GM23338 (cell line): ENCODE results near the gene SLC25A44.
A peak's percentile ranks its signal among the peaks of the same experiment; 100 is the strongest.

Experiments
- CREB1 ChIP-seq: fragments of 250-450 bp; sonication (Bioruptor Pico); IDR thresholded peaks from 2 replicates; pipeline ENCODE4 v1.5.0; 2020; ENCODE audit warnings: low read depth, mild to moderate bottlenecking, moderate library complexity
- CTCF ChIP-seq, 2 experiments: fragments of 200-600 bp in 1 of 2; sonication (generic) in 1 of 2; conservative IDR thresholded peaks; 2 replicates each; pipeline versions ENCODE4 v1.5.1 to v1.6.1; 2016 to 2017; ENCODE audit warnings: antibody characterized with exemption in 2 of 2, low read depth in 2 of 2, mild to moderate bottlenecking in 2 of 2, moderate library complexity in 1 of 2
- ETS1 ChIP-seq: IDR thresholded peaks from 2 replicates; pipeline ENCODE4 v1.6.1; 2016; ENCODE audit warnings: antibody characterized with exemption
- EZH2 ChIP-seq: fragments of 200-600 bp; sonication (generic); IDR thresholded peaks from one replicate; pipeline ENCODE4 v1.8.0; 2017; ENCODE audit warnings: antibody characterized with exemption, mild to moderate bottlenecking, low read depth; ENCODE audit not compliant: unreplicated experiment
- EZH2phosphoT487 ChIP-seq: fragments of 200-600 bp; sonication (generic); IDR thresholded peaks from one replicate; pipeline ENCODE4 v1.8.1; 2018; ENCODE audit warnings: antibody characterized with exemption; ENCODE audit not compliant: unreplicated experiment
- JUNB ChIP-seq: IDR thresholded peaks from one replicate; pipeline ENCODE4 v1.6.1; 2016; ENCODE audit warnings: antibody characterized with exemption; ENCODE audit not compliant: unreplicated experiment
- NANOG ChIP-seq: IDR thresholded peaks from 2 replicates; pipeline ENCODE4 v1.6.1; 2016; ENCODE audit warnings: antibody characterized with exemption, borderline replicate concordance
- POLR2AphosphoS5 ChIP-seq: IDR thresholded peaks from 2 replicates; pipeline ENCODE4 v1.6.1; 2016; ENCODE audit warnings: antibody characterized with exemption, low read depth
- ZNF462 ChIP-seq: fragments of 250-450 bp; sonication (Bioruptor Pico); IDR thresholded peaks from 2 replicates; pipeline ENCODE4 v1.5.0; 2020; ENCODE audit warnings: mild to moderate bottlenecking, moderate library complexity
- TF ChIP-seq, protein P1 (sequence below): IDR thresholded peaks from one replicate; pipeline ENCODE4 v1.6.1; 2018; ENCODE audit warnings: antibody characterized with exemption; ENCODE audit not compliant: unreplicated experiment

DNA sequence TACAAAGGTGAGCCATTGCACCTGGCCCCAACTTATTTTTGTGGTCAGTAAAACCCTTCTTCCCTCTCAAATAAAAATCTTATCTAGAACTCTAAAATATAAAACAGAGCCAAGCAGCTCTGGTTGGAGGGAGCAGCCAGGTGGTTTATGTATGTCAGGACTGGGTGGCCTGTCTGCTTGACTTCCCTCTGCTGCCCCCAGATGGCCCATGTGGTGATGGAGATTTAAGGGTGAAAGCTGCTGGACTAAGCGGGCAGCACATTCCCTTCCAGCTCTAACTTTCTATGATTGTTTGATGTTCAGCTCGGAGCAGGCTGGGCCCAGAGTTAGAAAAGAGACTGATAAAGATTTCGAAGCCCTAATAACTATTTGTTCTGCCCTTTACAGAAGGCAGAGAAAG, 65.9 kb downstream of the SLC25A44 start:
- TF ChIP-seq CTCF (conservative IDR thresholded peaks at IDR 0.05; ENCODE audit: low read depth in 2 of 2) (peak; percentile 13 to 50; a peak in 3 of 4 replicates), EZH2 (no peak), CREB1 (no peak), NANOG (no peak), POLR2AphosphoS5 (no peak), EZH2phosphoT487 (no peak), ETS1 (no peak), ZNF462 (no peak), JUNB (no peak)
- TF ChIP-seq, protein P1, sequence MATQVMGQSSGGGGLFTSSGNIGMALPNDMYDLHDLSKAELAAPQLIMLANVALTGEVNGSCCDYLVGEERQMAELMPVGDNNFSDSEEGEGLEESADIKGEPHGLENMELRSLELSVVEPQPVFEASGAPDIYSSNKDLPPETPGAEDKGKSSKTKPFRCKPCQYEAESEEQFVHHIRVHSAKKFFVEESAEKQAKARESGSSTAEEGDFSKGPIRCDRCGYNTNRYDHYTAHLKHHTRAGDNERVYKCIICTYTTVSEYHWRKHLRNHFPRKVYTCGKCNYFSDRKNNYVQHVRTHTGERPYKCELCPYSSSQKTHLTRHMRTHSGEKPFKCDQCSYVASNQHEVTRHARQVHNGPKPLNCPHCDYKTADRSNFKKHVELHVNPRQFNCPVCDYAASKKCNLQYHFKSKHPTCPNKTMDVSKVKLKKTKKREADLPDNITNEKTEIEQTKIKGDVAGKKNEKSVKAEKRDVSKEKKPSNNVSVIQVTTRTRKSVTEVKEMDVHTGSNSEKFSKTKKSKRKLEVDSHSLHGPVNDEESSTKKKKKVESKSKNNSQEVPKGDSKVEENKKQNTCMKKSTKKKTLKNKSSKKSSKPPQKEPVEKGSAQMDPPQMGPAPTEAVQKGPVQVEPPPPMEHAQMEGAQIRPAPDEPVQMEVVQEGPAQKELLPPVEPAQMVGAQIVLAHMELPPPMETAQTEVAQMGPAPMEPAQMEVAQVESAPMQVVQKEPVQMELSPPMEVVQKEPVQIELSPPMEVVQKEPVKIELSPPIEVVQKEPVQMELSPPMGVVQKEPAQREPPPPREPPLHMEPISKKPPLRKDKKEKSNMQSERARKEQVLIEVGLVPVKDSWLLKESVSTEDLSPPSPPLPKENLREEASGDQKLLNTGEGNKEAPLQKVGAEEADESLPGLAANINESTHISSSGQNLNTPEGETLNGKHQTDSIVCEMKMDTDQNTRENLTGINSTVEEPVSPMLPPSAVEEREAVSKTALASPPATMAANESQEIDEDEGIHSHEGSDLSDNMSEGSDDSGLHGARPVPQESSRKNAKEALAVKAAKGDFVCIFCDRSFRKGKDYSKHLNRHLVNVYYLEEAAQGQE = no peak
